Activated T-helper 17 cell treated with anti-CD3 and anti-CD28 coated beads, Interleukin-2, amount 50 U/mL, for 72 hours (primary cell): ENCODE measurements around the gene ABHD12B. TPM values are rescaled to one million over a fixed set of nuclear protein-coding genes. Genes with fewer than 3 reads are reported as not detected.
"Not testable (repeated sequence)": the region's sequence is repeated elsewhere in the genome, so short reads cannot be mapped to it uniquely, and the experiment has no call there.

ENCODE experiments used
- ATAC-seq: fragments of 150-1000 bp; cut with Tn5 transposase; replicated peaks from 2 replicates; pipeline ENCODE4 v1.10.0; 2021; ENCODE audit warnings: mild to moderate bottlenecking, moderate library complexity
- H3K27ac Mint-ChIP-seq: one replicate; pipeline ENCODE4 v1.8.0; 2022; ENCODE audit warnings: mixed read lengths
- H3K27me3 Mint-ChIP-seq: one replicate; pipeline ENCODE4 v1.8.0; 2022; ENCODE audit warnings: mixed read lengths
- H3K36me3 Mint-ChIP-seq: one replicate; pipeline ENCODE4 v1.8.0; 2022; ENCODE audit warnings: low read depth, mild to moderate bottlenecking, mixed read lengths
- H3K4me1 Mint-ChIP-seq: one replicate; pipeline ENCODE4 v1.8.0; 2022; ENCODE audit warnings: mixed read lengths
- H3K4me3 Mint-ChIP-seq: one replicate; pipeline ENCODE4 v1.8.0; 2022; ENCODE audit warnings: mild to moderate bottlenecking, mixed read lengths
- H3K9me3 Mint-ChIP-seq: one replicate; pipeline ENCODE4 v1.8.0; 2022; ENCODE audit warnings: mixed read lengths
- total RNA-seq, 2 donors: library from RNA; stranded (reverse); gene quantifications; one replicate each; pipeline ENCODE4 v1.2.3, GENCODE V29; 2022

Gene ABHD12B
- total RNA-seq, 2 donors from 2014 or later: not detected

DNA sequence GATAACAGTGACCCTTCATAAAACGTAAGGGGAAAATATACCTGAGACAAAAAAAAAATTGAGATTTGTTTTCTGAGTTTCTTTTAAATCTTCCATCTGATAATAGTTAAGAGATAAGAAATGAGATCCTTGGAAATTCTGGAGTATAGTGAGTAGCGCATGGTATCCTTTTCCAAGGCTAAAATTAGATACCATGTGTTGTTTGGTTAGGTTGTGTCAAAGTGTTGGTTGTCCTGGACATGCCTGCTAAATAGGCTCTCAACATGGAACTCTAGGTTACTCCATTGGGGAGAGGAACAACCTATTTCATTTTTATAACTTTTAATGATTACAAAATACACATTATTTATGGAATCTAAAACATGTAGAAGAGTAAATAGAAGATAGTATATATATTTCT, 57.7 kb downstream of the ABHD12B start:
- peaks cover 22% of the 10 kb centered on the region for H3K27me3 Mint-ChIP-seq
- H3K4me3 Mint-ChIP-seq: no peak overlapping the region
- no peaks in the 10 kb centered on the region for H3K36me3 Mint-ChIP-seq
- H3K4me1 Mint-ChIP-seq: no peaks in the 10 kb centered on the region
- no peak overlapping the region for H3K27ac Mint-ChIP-seq
- no peak for ATAC-seq
- no peaks in the 10 kb centered on the region for H3K9me3 Mint-ChIP-seq

DNA sequence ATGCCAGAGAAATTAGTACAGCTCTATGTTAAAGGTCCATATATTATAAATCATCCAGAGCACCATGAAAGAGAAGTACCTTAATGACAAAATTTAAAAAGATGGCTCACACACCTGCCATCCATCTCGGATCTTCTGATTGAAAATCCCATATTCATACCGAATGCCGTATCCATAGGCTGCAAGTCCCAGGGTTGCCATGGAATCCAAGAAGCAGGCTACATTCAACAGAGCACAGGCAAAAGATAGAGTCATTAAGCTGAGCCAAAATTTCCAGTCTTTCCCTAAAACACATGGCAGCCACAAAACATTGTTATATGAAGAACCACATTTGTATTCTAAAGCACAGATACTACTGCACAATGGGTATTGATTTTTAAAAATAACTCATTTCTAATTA, 59.7 kb downstream of the ABHD12B start:
- Mint-ChIP-seq H3K4me1 (no peaks in the 10 kb centered on the region), H3K27me3 (peaks cover 23% of the 10 kb centered on the region), H3K4me3 (no peak overlapping the region), H3K36me3 (no peaks in the 10 kb centered on the region), H3K9me3 (no peaks in the 10 kb centered on the region), H3K27ac (no peak overlapping the region)
- ATAC-seq: no peak

DNA sequence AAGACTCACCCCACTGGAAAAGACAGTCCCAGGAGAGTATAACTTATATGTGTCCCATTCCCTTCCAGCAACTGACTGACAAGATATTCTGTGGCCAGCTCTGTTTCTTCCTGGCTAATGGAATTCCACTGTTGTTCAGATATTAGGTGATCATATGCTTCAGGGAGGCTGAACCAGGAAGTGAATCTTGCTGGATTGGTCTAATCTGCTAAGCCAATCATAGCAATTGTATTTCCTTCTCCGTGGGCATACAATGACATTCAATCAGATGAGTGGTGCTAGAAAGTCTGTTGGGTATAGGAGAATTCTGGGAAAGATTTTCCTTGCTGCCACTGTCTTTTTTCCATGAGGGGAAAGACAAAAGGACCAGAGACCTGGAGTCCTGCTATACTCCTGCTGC, 60.3 kb downstream of the ABHD12B start:
- H3K27ac Mint-ChIP-seq: no peak overlapping the region
- no peak overlapping the region for H3K4me3 Mint-ChIP-seq
- peaks cover 23% of the 10 kb centered on the region for H3K27me3 Mint-ChIP-seq
- no peaks in the 10 kb centered on the region for H3K36me3 Mint-ChIP-seq
- H3K9me3 Mint-ChIP-seq: no peaks in the 10 kb centered on the region
- ATAC-seq: no peak
- H3K4me1 Mint-ChIP-seq: no peaks in the 10 kb centered on the region

DNA sequence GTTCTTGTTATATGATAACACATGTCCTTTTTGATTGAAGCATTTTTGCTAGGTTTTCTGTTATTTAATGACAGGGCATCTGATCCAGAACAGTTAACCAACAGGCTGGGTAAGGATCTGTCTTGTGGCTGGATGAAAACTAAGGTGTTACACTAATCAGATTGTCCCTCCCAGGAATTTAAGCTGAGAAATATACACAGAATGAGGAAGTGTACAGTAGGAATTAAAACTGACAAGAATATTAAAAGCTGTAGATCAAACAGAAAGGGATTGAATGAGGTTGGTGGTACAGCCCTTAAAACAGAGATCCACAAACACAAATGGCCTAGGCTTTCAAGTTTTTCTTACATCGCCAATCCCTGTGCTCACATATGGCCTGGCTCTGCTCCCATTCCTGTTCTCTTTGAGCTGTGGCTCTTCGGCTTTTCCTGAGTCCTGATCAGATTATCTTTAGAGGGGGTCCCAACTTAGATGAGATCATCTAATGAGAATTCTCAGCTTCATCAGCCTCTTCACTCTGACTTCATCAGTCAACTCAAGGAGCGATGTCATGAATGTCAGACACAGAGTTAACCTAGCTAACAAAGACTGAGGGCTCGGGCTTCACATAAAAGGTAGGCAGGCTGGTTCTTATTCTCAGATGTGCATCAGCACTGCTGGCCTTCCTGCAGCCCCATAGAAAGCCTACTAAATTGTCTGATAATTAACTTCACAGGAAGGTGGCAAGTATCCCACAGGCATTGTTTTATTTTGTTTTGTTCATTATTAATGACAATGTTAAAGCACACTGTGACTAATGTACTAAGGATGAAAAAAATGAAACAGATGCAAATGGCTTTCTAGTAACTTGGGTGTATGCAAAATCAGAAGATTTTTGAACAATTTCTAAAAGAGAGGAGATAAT, 61.0 kb downstream of the ABHD12B start:
- Mint-ChIP-seq H3K27me3 (peaks cover 23% of the 10 kb centered on the region), H3K36me3 (no peaks in the 10 kb centered on the region), H3K4me1 (no peaks in the 10 kb centered on the region), H3K27ac (no peak overlapping the region), H3K9me3 (no peaks in the 10 kb centered on the region), H3K4me3 (no peak overlapping the region)
- no peak for ATAC-seq

DNA sequence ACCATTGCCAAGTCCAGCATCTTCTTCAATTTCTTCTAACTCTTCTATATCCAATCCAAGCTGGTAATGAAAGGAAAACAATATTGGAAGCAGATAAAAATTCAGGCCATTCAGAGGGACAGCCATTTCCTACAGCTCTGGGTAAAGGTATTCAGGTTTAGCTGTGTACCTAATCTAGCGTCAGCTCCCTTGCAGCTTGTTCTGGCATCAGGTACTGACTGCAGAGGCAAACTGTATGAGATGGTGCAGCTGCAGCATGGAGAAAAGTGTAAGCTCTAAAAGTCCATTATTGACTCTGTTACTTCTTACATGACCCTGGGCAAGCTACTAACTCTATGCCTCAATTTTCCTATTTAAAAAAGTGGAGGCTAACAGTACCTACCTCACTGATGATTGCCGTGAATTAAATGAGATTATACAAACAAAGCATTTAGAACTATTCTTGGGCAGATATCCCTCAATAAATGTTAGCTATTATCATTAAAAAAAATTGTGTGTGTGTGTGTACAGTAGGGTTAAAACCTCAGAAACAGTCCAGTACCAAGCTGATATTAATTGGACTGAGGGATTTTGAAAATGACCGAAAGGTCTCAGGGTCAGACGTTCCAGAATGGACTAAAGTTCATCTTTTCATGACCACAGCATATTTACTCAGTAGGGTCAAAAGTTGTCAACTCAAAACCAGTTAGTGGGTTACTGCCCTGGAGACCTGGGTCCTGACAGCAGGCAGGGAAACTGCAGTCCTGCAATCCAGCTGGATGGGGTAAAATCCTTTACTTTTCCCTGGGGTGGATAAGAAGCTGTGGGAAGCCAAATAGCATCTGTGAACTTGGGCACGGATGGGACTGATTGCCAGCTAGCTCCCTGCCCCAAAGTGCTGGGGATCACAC, 63.5 kb downstream of the ABHD12B start:
- H3K27me3 Mint-ChIP-seq: peaks cover 26% of the 10 kb centered on the region
- no peaks in the 10 kb centered on the region for H3K4me1 Mint-ChIP-seq
- H3K9me3 Mint-ChIP-seq: no peaks in the 10 kb centered on the region
- H3K36me3 Mint-ChIP-seq: no peaks in the 10 kb centered on the region
- no peak for ATAC-seq
- H3K4me3 Mint-ChIP-seq: no peak overlapping the region
- H3K27ac Mint-ChIP-seq: no peak overlapping the region

DNA sequence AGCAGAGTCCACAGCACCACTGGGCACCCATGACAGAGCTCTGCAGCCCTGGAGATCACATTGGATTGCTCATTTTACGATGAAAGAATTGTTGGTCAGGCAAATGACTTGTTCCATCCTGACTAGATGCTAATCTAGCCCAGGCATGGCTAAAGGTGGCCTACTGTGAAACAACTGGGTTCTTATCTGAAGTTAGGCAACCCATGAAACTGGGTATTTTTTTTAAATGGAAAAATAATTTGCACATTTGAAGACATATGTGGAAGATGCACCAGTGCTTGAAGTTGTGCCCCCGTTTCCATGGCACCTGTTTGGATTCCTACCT, 64.1 kb downstream of the ABHD12B start:
- Mint-ChIP-seq H3K36me3 (no peaks in the 10 kb centered on the region), H3K4me1 (no peaks in the 10 kb centered on the region), H3K9me3 (no peaks in the 10 kb centered on the region), H3K27me3 (peaks cover 32% of the 10 kb centered on the region), H3K4me3 (no peak overlapping the region), H3K27ac (no peak overlapping the region)
- no peak for ATAC-seq

DNA sequence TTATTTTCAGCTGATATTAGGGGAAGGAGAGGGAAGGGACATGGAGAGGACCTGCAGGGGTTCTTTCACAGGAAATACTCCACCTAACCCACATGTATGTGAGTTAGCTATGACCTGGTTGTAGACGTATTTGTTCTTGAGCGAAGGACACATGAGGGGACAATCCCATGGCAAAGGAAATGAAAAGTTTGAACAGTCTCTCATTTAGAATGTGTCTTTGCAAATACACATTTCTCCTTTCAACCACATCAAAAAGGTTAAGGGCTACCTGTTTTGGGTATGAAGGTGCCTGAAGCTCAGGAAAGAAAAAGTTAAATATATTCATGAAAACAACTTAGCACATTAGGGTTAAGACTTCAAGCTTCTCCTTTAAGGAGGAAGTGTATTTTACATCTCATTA, 65.0 kb downstream of the ABHD12B start:
- ATAC-seq: no peak
- peaks cover 34% of the 10 kb centered on the region for H3K27me3 Mint-ChIP-seq
- no peaks in the 10 kb centered on the region for H3K9me3 Mint-ChIP-seq
- no peak overlapping the region for H3K4me3 Mint-ChIP-seq
- H3K36me3 Mint-ChIP-seq: no peaks in the 10 kb centered on the region
- H3K27ac Mint-ChIP-seq: no peak overlapping the region
- H3K4me1 Mint-ChIP-seq: no peaks in the 10 kb centered on the region

DNA sequence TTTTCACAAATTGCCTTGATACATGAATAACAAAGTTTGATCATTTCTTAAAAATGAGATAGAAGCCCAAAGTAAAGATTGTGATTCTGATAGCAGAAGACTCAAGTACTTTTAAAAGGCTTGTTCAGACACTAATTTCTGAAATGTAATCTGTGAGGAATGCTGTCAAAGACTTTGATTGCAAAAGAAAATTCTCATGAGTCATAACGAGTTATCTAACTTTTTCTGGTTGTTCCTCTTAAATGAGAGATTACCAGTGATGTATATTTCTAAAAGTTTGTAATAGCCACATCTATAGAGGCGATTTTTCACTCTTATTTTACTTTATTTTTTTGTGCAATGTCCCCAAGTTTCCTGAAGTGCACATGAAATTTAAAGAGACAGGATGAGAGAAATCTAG, 65.5 kb downstream of the ABHD12B start:
- no peak for ATAC-seq
- Mint-ChIP-seq H3K27me3 (peaks cover 37% of the 10 kb centered on the region), H3K27ac (no peak overlapping the region), H3K4me3 (no peak overlapping the region), H3K36me3 (no peaks in the 10 kb centered on the region), H3K9me3 (no peaks in the 10 kb centered on the region), H3K4me1 (no peaks in the 10 kb centered on the region)

DNA sequence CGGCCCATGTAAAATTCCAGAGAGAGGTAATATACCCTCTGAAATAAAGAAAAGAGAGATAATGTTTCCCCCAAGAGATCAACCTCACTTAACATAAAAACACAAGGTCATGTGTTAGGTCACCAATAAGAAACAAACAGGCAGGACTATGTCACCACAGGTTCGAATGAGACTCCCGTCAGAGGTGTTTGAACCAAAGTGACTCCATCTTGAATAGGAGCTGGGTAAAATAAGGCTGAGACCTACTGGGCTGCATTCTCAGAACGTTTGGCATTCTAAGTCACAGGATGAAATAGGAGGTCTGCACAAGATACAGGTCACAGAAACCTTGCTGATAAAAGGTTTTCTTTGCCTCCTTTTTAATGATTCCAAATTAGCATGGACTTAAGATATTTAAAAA, 65.9 kb downstream of the ABHD12B start:
- H3K27me3 Mint-ChIP-seq: peaks cover 37% of the 10 kb centered on the region
- H3K27ac Mint-ChIP-seq: no peak overlapping the region
- H3K4me3 Mint-ChIP-seq: no peak overlapping the region
- no peak for ATAC-seq
- no peaks in the 10 kb centered on the region for H3K4me1 Mint-ChIP-seq
- H3K36me3 Mint-ChIP-seq: no peaks in the 10 kb centered on the region
- no peaks in the 10 kb centered on the region for H3K9me3 Mint-ChIP-seq

DNA sequence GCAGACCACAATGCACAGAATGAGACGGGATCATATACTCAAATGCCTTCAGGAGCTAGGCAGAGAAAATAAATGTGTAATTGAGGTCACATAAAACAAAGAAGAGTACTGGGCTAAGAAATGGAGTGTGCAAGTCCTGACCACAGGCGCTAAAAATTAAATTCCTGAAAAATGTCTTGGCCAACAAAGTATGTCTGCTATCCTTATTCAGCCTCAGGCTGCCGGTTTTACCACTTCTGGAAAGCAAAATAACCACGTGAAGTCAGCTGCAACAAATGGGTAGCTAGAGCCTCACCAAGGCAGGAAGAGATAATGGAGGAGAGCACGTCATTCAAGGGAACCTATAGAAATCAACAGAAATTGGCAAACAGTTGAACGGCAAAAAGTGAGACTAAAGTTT, 69.3 kb downstream of the ABHD12B start:
- no peaks in the 10 kb centered on the region for H3K9me3 Mint-ChIP-seq
- no peak overlapping the region for H3K4me3 Mint-ChIP-seq
- H3K36me3 Mint-ChIP-seq: peaks cover 4% of the 10 kb centered on the region
- H3K27ac Mint-ChIP-seq: no peak overlapping the region
- no peaks in the 10 kb centered on the region for H3K4me1 Mint-ChIP-seq
- H3K27me3 Mint-ChIP-seq: peaks cover 39% of the 10 kb centered on the region
- ATAC-seq: no peak

DNA sequence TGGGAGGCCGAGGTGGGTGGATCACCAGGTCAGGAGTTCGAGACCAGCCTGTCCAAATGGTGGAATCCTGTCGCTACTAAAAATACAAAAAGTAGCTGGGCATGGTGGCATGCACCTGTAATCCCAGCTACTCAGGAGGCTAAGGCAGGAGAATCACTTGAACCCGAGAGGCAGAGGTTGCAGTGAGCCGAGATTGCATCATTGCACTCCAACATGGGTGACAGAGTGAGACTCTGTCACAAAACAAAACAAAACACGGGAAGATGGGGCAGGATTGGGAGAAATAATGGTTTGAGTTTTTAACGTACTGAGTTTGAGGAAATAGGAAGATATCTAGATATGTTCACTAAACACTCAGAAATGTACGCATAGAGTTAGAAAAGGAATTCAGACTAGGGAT, 69.8 kb downstream of the ABHD12B start:
- H3K4me3 Mint-ChIP-seq, H3K4me1 Mint-ChIP-seq, ATAC-seq, H3K36me3 Mint-ChIP-seq, H3K27ac Mint-ChIP-seq, H3K9me3 Mint-ChIP-seq: not testable (repeated sequence)
- peaks cover 40% of the 10 kb centered on the region for H3K27me3 Mint-ChIP-seq

DNA sequence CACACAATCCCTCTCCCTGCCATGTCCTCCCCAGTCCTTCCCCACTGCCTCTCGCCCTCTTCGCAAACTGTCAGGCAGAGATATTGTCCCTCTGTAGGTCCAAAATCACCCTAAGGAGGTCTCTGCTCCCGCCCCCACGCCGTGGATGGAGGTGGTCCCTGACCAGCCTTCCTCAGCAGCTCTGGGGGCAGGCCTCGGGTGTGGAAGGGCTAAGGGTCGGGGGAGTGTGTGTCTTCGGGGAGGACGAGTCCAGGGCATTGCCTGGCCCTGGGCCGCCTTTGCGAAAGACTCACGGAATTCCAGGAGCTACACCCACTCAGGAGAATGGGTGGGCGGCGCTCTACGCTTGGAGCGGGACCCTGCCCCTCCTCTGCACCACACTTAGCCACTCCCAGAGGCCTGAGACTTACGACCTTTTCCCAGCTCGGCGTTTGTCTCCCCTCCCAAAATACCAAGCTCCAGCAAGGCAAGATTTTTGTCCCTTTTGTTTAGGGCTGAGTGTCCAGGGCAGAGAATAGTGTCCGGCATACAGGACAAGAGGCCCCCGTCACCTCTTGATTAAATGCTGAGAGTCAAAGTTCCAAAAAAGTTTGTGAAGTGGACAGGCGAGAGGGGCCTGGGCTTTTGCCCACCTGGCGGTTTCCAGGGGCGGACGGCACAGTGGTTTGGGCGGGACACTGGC, 71.5 kb downstream of the ABHD12B start:
- ATAC-seq: no peak

DNA sequence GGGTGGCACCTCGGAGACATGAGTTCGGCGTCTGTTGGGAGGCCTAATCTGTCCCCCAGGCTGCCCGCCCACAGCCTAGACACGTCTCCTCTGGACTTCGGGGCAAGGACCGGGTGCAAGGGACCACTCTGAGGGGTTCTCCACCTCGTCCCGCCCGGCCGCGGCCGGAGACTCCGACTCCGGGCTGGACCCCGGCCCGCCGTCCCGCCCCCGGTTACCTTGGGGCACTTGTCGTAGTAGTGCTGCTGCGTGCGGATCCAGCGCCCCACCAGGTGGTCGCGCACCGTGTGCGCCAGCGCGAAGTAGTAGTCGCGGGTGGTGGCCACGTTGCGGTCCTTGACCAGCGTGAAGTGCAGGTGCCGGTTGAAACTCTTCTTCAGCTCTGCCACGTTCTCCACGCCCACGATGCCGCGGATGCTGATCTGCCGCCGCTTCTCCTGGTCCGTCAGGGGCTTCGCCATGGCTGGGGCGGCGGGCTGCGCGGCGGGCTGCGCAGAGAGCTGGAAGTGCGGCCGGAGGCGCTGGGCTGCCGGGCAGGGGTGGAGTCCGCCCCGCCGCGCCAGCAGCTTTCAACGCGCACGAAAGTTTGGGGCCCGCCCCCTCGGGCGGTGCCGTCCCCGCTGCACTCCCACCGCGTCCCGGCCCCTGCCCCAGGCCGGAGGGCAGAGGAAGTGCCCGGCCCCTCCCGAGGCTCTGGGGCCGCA, 72.2 kb downstream of the ABHD12B start, which contains the start of gene PYGL:
TSS of gene PYGL (minus strand) at position 541 of the 704 bp plus-strand sequence. CDS start at position 461, 80 bp downstream.
- peak; percentile 53 for ATAC-seq
- Mint-ChIP-seq H3K36me3 (peaks cover 4% of the 10 kb centered on the region), H3K4me1 (no peaks in the 10 kb centered on the region), H3K9me3 (no peaks in the 10 kb centered on the region), H3K27me3 (peaks cover 40% of the 10 kb centered on the region), H3K27ac (no peak within 1 kb of the TSS), H3K4me3 (peak within 1 kb of the TSS; percentile 82)

More for the DNA sequence above, 71.5 kb downstream of the ABHD12B start:
- Mint-ChIP-seq H3K36me3 (peaks cover 4% of the 10 kb centered on the region), H3K4me1 (no peaks in the 10 kb centered on the region), H3K4me3 (peak overlapping the region; percentile 82), H3K27ac (no peak overlapping the region), H3K27me3 (peaks cover 42% of the 10 kb centered on the region), H3K9me3 (no peaks in the 10 kb centered on the region)
